GM12878 (cell line): ENCODE results near the gene GUCA2A. TPM values are rescaled to one million over a fixed set of nuclear protein-coding genes. Genes with fewer than 3 reads are reported as not detected.

ENCODE experiments used
- ATAC-seq: fragments of 200-7000 bp; cut with Tn5 transposase; 3 replicates; pipeline ENCODE4 v1.9.1; 2020; ENCODE audit warnings: mild to moderate bottlenecking, moderate library complexity
- BruUV-seq: library from RNA; stranded (reverse); fragments of 400-500 nt; replicated peaks from 2 replicates; lab custom pipeline; 2021; lab: Mats Ljungman, UMichigan
- CTCF ChIA-PET: fragments of 300-600 bp; sonication (Branson Sonifier 250); formaldehyde crosslinking; extraction: SDS; loops from one replicate; lab custom pipeline; 2021; ENCODE audit warnings: inconsistent platforms; lab: Yijun Ruan, JAX
- POLR2A ChIA-PET: fragments of 350-600 bp; formaldehyde crosslinking; extraction: SDS; loops from one replicate; lab custom pipeline; 2021; ENCODE audit warnings: inconsistent platforms; lab: Charles Lee
- RAD21 ChIA-PET: fragments of 300-600 bp; sonication (Branson Sonifier 250); formaldehyde crosslinking; loops from one replicate; lab custom pipeline; 2023; ENCODE audit warnings: antibody characterized with exemption; ENCODE audit not compliant: unreplicated experiment; lab: Charles Lee
- SMC1A ChIA-PET: fragments of 300-600 bp; sonication (Branson Sonifier 250); formaldehyde crosslinking; loops from one replicate; lab custom pipeline; 2023; ENCODE audit not compliant: unreplicated experiment, uncharacterized antibody; lab: Charles Lee
- DNase-seq: peaks from one replicate; pipeline ENCODE4 v3.0.0-alpha.2; 2011; ENCODE audit warnings: low read depth, low spot score
- FAIRE-seq: peaks from 3 replicates; lab custom pipeline; 2011; peaks lifted over from hg19 to GRCh38; lab: Jason Lieb, UNC
- H2AFZ ChIP-seq: 2 replicates; pipeline ENCODE4 v1.6.0; 2011; ENCODE audit warnings: low read depth, low read length, control low read depth; ENCODE audit not compliant: control insufficient read depth
- H3K27ac ChIP-seq: 2 replicates; pipeline ENCODE4 v1.5.1; 2011; ENCODE audit warnings: control low read depth; ENCODE audit not compliant: control insufficient read depth, insufficient read depth
- H3K27me3 ChIP-seq, 2 experiments: replicated peaks in 1 of 2; 2 replicates each; pipeline versions ENCODE4 v1.6.0 to v1.6.1; 2011; ENCODE audit warnings: low read length in 1 of 2; ENCODE audit not compliant: control insufficient read depth in 2 of 2, insufficient read depth in 2 of 2
- H3K36me3 ChIP-seq, 2 experiments: 2 replicates each; pipeline ENCODE4 v1.5.1; 2011; ENCODE audit warnings: low read length in 1 of 2; ENCODE audit not compliant: control insufficient read depth in 2 of 2, insufficient read depth in 2 of 2
- H3K4me1 ChIP-seq: 2 replicates; pipeline ENCODE4 v1.6.1; 2011; ENCODE audit warnings: mild to moderate bottlenecking, low read length, moderate library complexity, mixed read lengths; ENCODE audit not compliant: control insufficient read depth, insufficient read depth
- H3K4me2 ChIP-seq: 2 replicates; pipeline ENCODE4 v1.6.0; 2011; ENCODE audit warnings: control low read depth; ENCODE audit not compliant: control insufficient read depth, insufficient read depth
- H3K4me3 ChIP-seq: fragments of 200-600 bp; sonication (generic); 2 replicates; pipeline ENCODE4 v1.5.1; 2016
- H3K79me2 ChIP-seq: 2 replicates; pipeline ENCODE4 v1.6.0; 2011; ENCODE audit warnings: low read length; ENCODE audit not compliant: control insufficient read depth, insufficient read depth
- H3K9ac ChIP-seq: 2 replicates; pipeline ENCODE4 v1.8.0; 2011; ENCODE audit warnings: low read length, control low read depth, mixed read lengths; ENCODE audit not compliant: control insufficient read depth, insufficient read depth
- H3K9me3 ChIP-seq: replicated peaks from 3 replicates; pipeline ENCODE4 v1.5.1; 2011; ENCODE audit warnings: mild to moderate bottlenecking, low read length; ENCODE audit not compliant: control insufficient read depth, insufficient read depth
- H4K20me1 ChIP-seq: 2 replicates; pipeline ENCODE4 v1.6.0; 2011; ENCODE audit not compliant: control insufficient read depth, insufficient read depth
- ATF7 ChIP-seq: fragments of 450-650 bp; IDR thresholded peaks from 2 replicates; pipeline ENCODE4 v1.6.1; 2016; ENCODE audit warnings: low read depth, mild to moderate bottlenecking
- BMI1 ChIP-seq: fragments of 450-650 bp; IDR thresholded peaks from 2 replicates; pipeline ENCODE4 v1.6.1; 2016; ENCODE audit warnings: mild to moderate bottlenecking, moderate library complexity, borderline replicate concordance
- CHD4 ChIP-seq: fragments of 200-600 bp; sonication (generic); IDR thresholded peaks from 2 replicates; pipeline ENCODE4 v1.6.1; 2016; ENCODE audit warnings: mild to moderate bottlenecking
- FOS ChIP-seq: IDR thresholded peaks from 3 replicates; pipeline ENCODE4 v1.6.1; 2011; ENCODE audit warnings: borderline replicate concordance; ENCODE audit not compliant: insufficient read length; ENCODE audit errors: extremely low read depth
- IKZF1 ChIP-seq: fragments of 450-650 bp; conservative IDR thresholded peaks from 2 replicates; pipeline ENCODE4 v1.6.1; 2017; ENCODE audit warnings: antibody characterized with exemption, mild to moderate bottlenecking
- KLF5 ChIP-seq: fragments of 450-650 bp; IDR thresholded peaks from 2 replicates; pipeline ENCODE4 v1.6.1; 2014; ENCODE audit warnings: mild to moderate bottlenecking; ENCODE audit not compliant: partially characterized antibody
- NFYB ChIP-seq: IDR thresholded peaks from 2 replicates; pipeline ENCODE4 v1.6.1; 2011; ENCODE audit warnings: low read depth, mild to moderate bottlenecking, low read length, improper control_type of control experiment, moderate library complexity; ENCODE audit not compliant: insufficient read depth
- SMAD5 ChIP-seq: IDR thresholded peaks from 2 replicates; pipeline ENCODE4 v1.6.1; 2016; ENCODE audit warnings: antibody characterized with exemption, low read depth
- SPI1 ChIP-seq: IDR thresholded peaks from 2 replicates; pipeline ENCODE4 v1.6.1; 2011; ENCODE audit warnings: low read depth, mild to moderate bottlenecking, low read length, moderate library complexity, borderline replicate concordance; ENCODE audit not compliant: insufficient read depth
- ZBTB4 ChIP-seq: fragments of 450-650 bp; formaldehyde crosslinking; IDR thresholded peaks from 2 replicates; pipeline ENCODE4 v1.4.0; 2022; ENCODE audit warnings: mild to moderate bottlenecking, moderate library complexity
- WGBS: methylation state at CpG from one replicate; pipeline ENCODE4 v1.1.6; 2016; ENCODE audit warnings: low lambda C conversion rate; ENCODE audit not compliant: insufficient replicate concordance, insufficient coverage; ENCODE audit errors: missing lambda C conversion rate; 5-methylcytosine and 5-hydroxymethylcytosine counted together
- in situ Hi-C: fragments of 300-500 bp; cut with MboI; formaldehyde crosslinking; loops from 9 replicates; pipeline ENCODE4 v1.14.3; 2018; ENCODE audit warnings: mixed read lengths
- intact Hi-C: fragments of 100-400 bp; cut with micrococcal nuclease; formaldehyde crosslinking; loops from one replicate; pipeline ENCODE4 v1.14.2; 2022; ENCODE audit not compliant: unreplicated experiment
- polyA plus RNA-seq, 11 experiments: library from polyadenylated mRNA; depleted of rRNA in 4 of 11; unstranded in 6 of 11; stranded (reverse) in 5 of 11; fragments of >200 nt; fragmentation: Nextera tagmentation in 4 of 11; fragmentation: Illumina TruSeq in 1 of 11; extraction: Ambion mirVana in 4 of 11; extraction: Trizol in 1 of 11; gene quantifications; 1 replicate in 1 of 11; 2 replicates in 10 of 11; pipeline versions ENCODE4 v1.2.1 to v1.2.3, GENCODE V29; 2011 to 2016; ENCODE audit warnings: inconsistent platforms in 2 of 11, missing spikeins in 2 of 11, low read depth in 1 of 11
- total RNA-seq, 4 experiments: library from RNA; depleted of rRNA in 3 of 4; stranded (reverse); fragments of >200 nt in 3 of 4; fragmentation: Illumina TruSeq in 1 of 4; extraction: Trizol in 1 of 4; gene quantifications; 2 replicates each; pipeline versions ENCODE4 v1.2.1 to v1.2.3, GENCODE V29; 2013 to 2021

GUCA2A gene
- total and polyA plus RNA-seq, 10 of the 15 experiments (the other 5 are each of a cell fraction or from before 2014, with no cell fraction given) = not detected

- Histone ChIP-seq H3K36me3 (no peaks in the 10 kb centered on the region), H3K9ac (no peak overlapping the region), H3K27me3 (no peaks in the 10 kb centered on the region), H3K4me3 (no peak overlapping the region), H4K20me1 (peaks cover 2% of the 10 kb centered on the region; the same call in 1 of the 2 replicates), H3K79me2 (no peaks in the 10 kb centered on the region), H3K27ac (no peak overlapping the region), H3K4me2 (no peak overlapping the region), H2AFZ (no peak overlapping the region), H3K4me1 (no peaks in the 10 kb centered on the region), H3K9me3 (no peaks in the 10 kb centered on the region)
- TF ChIP-seq SPI1 (no peak), CHD4 (no peak), FOS (no peak), KLF5 (no peak), IKZF1 (no peak), NFYB (no peak), BMI1 (no peak), SMAD5 (no peak), ATF7 (no peak), ZBTB4 (CRISPR knock-in tag) (no peak)
- ChIA-PET CTCF (no interaction called here), POLR2A (no interaction called here), SMC1A (interaction anchor here (0.7 kb wide), 1 partner anchor 9 kb away, joined by 3 read pairs; no protein-coding TSS in a partner anchor), RAD21 (no interaction called here)
- no TSS peak for BruUV-seq
- 36% methylated on average over 12 of the region's 12 CpGs for WGBS
- ATAC-seq (no peak), DNase-seq (no peak), FAIRE-seq (no peak)
- intact Hi-C loops = loop anchor here (10.0 kb wide), 2 partner anchors 330 to 570 kb away; no protein-coding TSS in a partner anchor
- in situ Hi-C loops = no loop called here
These were observed 19.7 kb downstream of the GUCA2A start for GRCh38 chr1:42144711-42145388.
